ENCODE results near the gene ZNF385B. TPM values are rescaled to one million over a fixed set of nuclear protein-coding genes. Genes with fewer than 3 reads are reported as not detected.
A peak's percentile ranks its signal among the peaks of the same experiment; 100 is the strongest.

ZNF385B gene
- polyA plus RNA-seq (2013, experiment 1 of 2): not detected
- polyA plus RNA-seq (2013, experiment 2 of 2): not detected

- no peak within 1 kb of the TSS for H2BK15ac ChIP-seq (ENCODE audit: low read depth, poor library complexity, severe bottlenecking)
- H3K18ac ChIP-seq (ENCODE audit: low read depth in 1 of 2, low read length in 2 of 2): no peak within 1 kb of the TSS
- no peaks in the 10 kb centered on the region for H3K36me3 ChIP-seq (ENCODE audit: control insufficient read depth in 1 of 2, insufficient read depth in 2 of 2, low read depth in 1 of 2, low read length in 2 of 2)
- no peaks in the 10 kb centered on the region for H3K79me1 ChIP-seq (replicated peaks; ENCODE audit: low read length, poor library complexity, severe bottlenecking)
- no peak within 1 kb of the TSS for H4K91ac ChIP-seq (ENCODE audit: low read length)
- H4K8ac ChIP-seq (ENCODE audit: low read length): no peak within 1 kb of the TSS
- no peak within 1 kb of the TSS for H3K27ac ChIP-seq (ENCODE audit: low read length, poor library complexity, severe bottlenecking)
- H2BK12ac ChIP-seq (ENCODE audit: low read length in 2 of 2): no peak within 1 kb of the TSS
- H3K4me1 ChIP-seq (ENCODE audit: control insufficient read depth, insufficient read depth, low read depth, low read length): peaks cover 16% of the 10 kb centered on the region
- peak within 1 kb of the TSS; percentile 100 for H3K4me2 ChIP-seq (ENCODE audit: low read length, poor library complexity, severe bottlenecking)
- H3K27me3 ChIP-seq (ENCODE audit: control insufficient read depth in 1 of 2, insufficient read depth in 1 of 2, low read length in 2 of 2): peaks cover 27 to 44% of the 10 kb centered on the region in 2 experiments
- under 1% methylated on average over 53 of the region's 55 CpGs for WGBS
- DNase-seq: peak; percentile 23
- H2BK120ac ChIP-seq (ENCODE audit: low read depth, low read length): no peak within 1 kb of the TSS
- H2BK5ac ChIP-seq (ENCODE audit: low read depth, low read length, poor library complexity, severe bottlenecking): no peak within 1 kb of the TSS
- no peak within 1 kb of the TSS for H2AFZ ChIP-seq (ENCODE audit: low read depth, low read length)
- peak within 1 kb of the TSS in 1 of 2 experiments; percentile 40 for H3K23ac ChIP-seq (ENCODE audit: low read length in 2 of 2)
- H3K14ac ChIP-seq (ENCODE audit: low read length in 2 of 2): peak within 1 kb of the TSS in 1 of 2 experiments; percentile 27
- peak within 1 kb of the TSS; percentile 62 to 89 for H3K4me3 ChIP-seq (ENCODE audit: insufficient read depth in 1 of 2, low read depth in 1 of 2, low read length in 2 of 2)
- H3K4ac ChIP-seq (ENCODE audit: low read depth in 1 of 2, low read length in 2 of 2): no peak within 1 kb of the TSS
- H3K9ac ChIP-seq (ENCODE audit: low read length): peak within 1 kb of the TSS; percentile 64
- H3K9me3 ChIP-seq (ENCODE audit: control insufficient read depth, low read length): no peaks in the 10 kb centered on the region
- no peak within 1 kb of the TSS for H2AK5ac ChIP-seq (ENCODE audit: low read length, severe bottlenecking)
Measured at GRCh38 chr2:179861416-179862067, at the start of gene ZNF385B. ZNF385B (minus strand) TSS chr2:179861612.

GRCh38 chr2:179910735-179911113 lies 49.3 kb upstream of the ZNF385B start:
- WGBS: 56% methylated on average over 2 of the region's 3 CpGs
- no peak overlapping the region for H2BK15ac ChIP-seq (ENCODE audit: low read depth, poor library complexity, severe bottlenecking)

GRCh38 chr2:179909845-179910734 lies 48.7 kb upstream of the ZNF385B start:
- Histone ChIP-seq H3K4ac (ENCODE audit: low read depth in 1 of 2, low read length in 2 of 2) (no peak overlapping the region), H4K91ac (ENCODE audit: low read length) (no peak overlapping the region), H3K9ac (ENCODE audit: low read length) (no peak overlapping the region), H3K4me1 (ENCODE audit: control insufficient read depth, insufficient read depth, low read depth, low read length) (no peaks in the 10 kb centered on the region), H3K27ac (ENCODE audit: low read length, poor library complexity, severe bottlenecking) (no peak overlapping the region), H2AFZ (ENCODE audit: low read depth, low read length) (no peak overlapping the region), H3K4me3 (ENCODE audit: insufficient read depth in 1 of 2, low read depth in 1 of 2, low read length in 2 of 2) (no peak overlapping the region), H2AK5ac (ENCODE audit: low read length, severe bottlenecking) (no peak overlapping the region), H3K4me2 (ENCODE audit: low read length, poor library complexity, severe bottlenecking) (no peak overlapping the region), H3K18ac (ENCODE audit: low read depth in 1 of 2, low read length in 2 of 2) (no peak overlapping the region), H3K14ac (ENCODE audit: low read length in 2 of 2) (peak overlapping the region in 1 of 2 experiments; percentile 48), H3K36me3 (ENCODE audit: control insufficient read depth in 1 of 2, insufficient read depth in 2 of 2, low read depth in 1 of 2, low read length in 2 of 2) (no peaks in the 10 kb centered on the region), H2BK12ac (ENCODE audit: low read length in 2 of 2) (no peak overlapping the region), H2BK5ac (ENCODE audit: low read depth, low read length, poor library complexity, severe bottlenecking) (no peak overlapping the region), H4K8ac (ENCODE audit: low read length) (no peak overlapping the region), H3K23ac (ENCODE audit: low read length in 2 of 2) (no peak overlapping the region), H3K27me3 (ENCODE audit: control insufficient read depth in 1 of 2, insufficient read depth in 1 of 2, low read length in 2 of 2) (peaks cover 0 to 3% of the 10 kb centered on the region in 2 experiments), H3K9me3 (ENCODE audit: control insufficient read depth, low read length) (no peaks in the 10 kb centered on the region), H2BK15ac (ENCODE audit: low read depth, poor library complexity, severe bottlenecking) (no peak overlapping the region), H2BK120ac (ENCODE audit: low read depth, low read length) (no peak overlapping the region), H3K79me1 (replicated peaks; ENCODE audit: low read length, poor library complexity, severe bottlenecking) (no peaks in the 10 kb centered on the region)
- 81% methylated on average over 6 of the region's 6 CpGs for WGBS
- no peak for DNase-seq

More at GRCh38 chr2:179910735-179911113, 49.3 kb upstream of the ZNF385B start:
- no peaks in the 10 kb centered on the region for H3K4me1 ChIP-seq (ENCODE audit: control insufficient read depth, insufficient read depth, low read depth, low read length)
- no peak overlapping the region for H2AFZ ChIP-seq (ENCODE audit: low read depth, low read length)
- no peaks in the 10 kb centered on the region for H3K79me1 ChIP-seq (replicated peaks; ENCODE audit: low read length, poor library complexity, severe bottlenecking)
- H2AK5ac ChIP-seq (ENCODE audit: low read length, severe bottlenecking): no peak overlapping the region
- no peak for DNase-seq
- no peak overlapping the region for H3K4me3 ChIP-seq (ENCODE audit: insufficient read depth in 1 of 2, low read depth in 1 of 2, low read length in 2 of 2)
- H3K4ac ChIP-seq (ENCODE audit: low read depth in 1 of 2, low read length in 2 of 2): no peak overlapping the region
- H3K9ac ChIP-seq (ENCODE audit: low read length): no peak overlapping the region
- H3K14ac ChIP-seq (ENCODE audit: low read length in 2 of 2): no peak overlapping the region
- no peak overlapping the region for H3K4me2 ChIP-seq (ENCODE audit: low read length, poor library complexity, severe bottlenecking)
- no peak overlapping the region for H3K18ac ChIP-seq (ENCODE audit: low read depth in 1 of 2, low read length in 2 of 2)
- no peak overlapping the region for H4K91ac ChIP-seq (ENCODE audit: low read length)
- no peaks in the 10 kb centered on the region for H3K9me3 ChIP-seq (ENCODE audit: control insufficient read depth, low read length)
- H3K36me3 ChIP-seq (ENCODE audit: control insufficient read depth in 1 of 2, insufficient read depth in 2 of 2, low read depth in 1 of 2, low read length in 2 of 2): no peaks in the 10 kb centered on the region
- H4K8ac ChIP-seq (ENCODE audit: low read length): no peak overlapping the region
- no peak overlapping the region for H2BK5ac ChIP-seq (ENCODE audit: low read depth, low read length, poor library complexity, severe bottlenecking)
- peaks cover 0 to 3% of the 10 kb centered on the region in 2 experiments for H3K27me3 ChIP-seq (ENCODE audit: control insufficient read depth in 1 of 2, insufficient read depth in 1 of 2, low read length in 2 of 2)
- no peak overlapping the region for H3K27ac ChIP-seq (ENCODE audit: low read length, poor library complexity, severe bottlenecking)
- H3K23ac ChIP-seq (ENCODE audit: low read length in 2 of 2): no peak overlapping the region
- no peak overlapping the region for H2BK120ac ChIP-seq (ENCODE audit: low read depth, low read length)
- no peak overlapping the region for H2BK12ac ChIP-seq (ENCODE audit: low read length in 2 of 2)

GRCh38 chr2:179900655-179901054 lies 39.2 kb upstream of the ZNF385B start:
- Histone ChIP-seq H3K27me3 (ENCODE audit: control insufficient read depth in 1 of 2, insufficient read depth in 1 of 2, low read length in 2 of 2) (no peaks in the 10 kb centered on the region), H2BK5ac (ENCODE audit: low read depth, low read length, poor library complexity, severe bottlenecking) (no peak overlapping the region), H2BK120ac (ENCODE audit: low read depth, low read length) (no peak overlapping the region), H3K9me3 (ENCODE audit: control insufficient read depth, low read length) (peaks cover 6% of the 10 kb centered on the region), H2AFZ (ENCODE audit: low read depth, low read length) (no peak overlapping the region), H3K4me2 (ENCODE audit: low read length, poor library complexity, severe bottlenecking) (no peak overlapping the region), H3K79me1 (replicated peaks; ENCODE audit: low read length, poor library complexity, severe bottlenecking) (no peaks in the 10 kb centered on the region), H3K23ac (ENCODE audit: low read length in 2 of 2) (no peak overlapping the region), H3K14ac (ENCODE audit: low read length in 2 of 2) (no peak overlapping the region), H2BK15ac (ENCODE audit: low read depth, poor library complexity, severe bottlenecking) (no peak overlapping the region), H2AK5ac (ENCODE audit: low read length, severe bottlenecking) (no peak overlapping the region), H4K8ac (ENCODE audit: low read length) (no peak overlapping the region), H3K4me3 (ENCODE audit: insufficient read depth in 1 of 2, low read depth in 1 of 2, low read length in 2 of 2) (no peak overlapping the region), H4K91ac (ENCODE audit: low read length) (no peak overlapping the region), H3K27ac (ENCODE audit: low read length, poor library complexity, severe bottlenecking) (no peak overlapping the region), H3K4ac (ENCODE audit: low read depth in 1 of 2, low read length in 2 of 2) (no peak overlapping the region), H3K9ac (ENCODE audit: low read length) (no peak overlapping the region), H3K18ac (ENCODE audit: low read depth in 1 of 2, low read length in 2 of 2) (no peak overlapping the region), H2BK12ac (ENCODE audit: low read length in 2 of 2) (no peak overlapping the region), H3K36me3 (ENCODE audit: control insufficient read depth in 1 of 2, insufficient read depth in 2 of 2, low read depth in 1 of 2, low read length in 2 of 2) (no peaks in the 10 kb centered on the region), H3K4me1 (ENCODE audit: control insufficient read depth, insufficient read depth, low read depth, low read length) (no peaks in the 10 kb centered on the region)
- 63% methylated on average over 2 of the region's 5 CpGs for WGBS
- peak; percentile 30 for DNase-seq
